ENCODE measurements around the gene NFXL1.

DNA sequence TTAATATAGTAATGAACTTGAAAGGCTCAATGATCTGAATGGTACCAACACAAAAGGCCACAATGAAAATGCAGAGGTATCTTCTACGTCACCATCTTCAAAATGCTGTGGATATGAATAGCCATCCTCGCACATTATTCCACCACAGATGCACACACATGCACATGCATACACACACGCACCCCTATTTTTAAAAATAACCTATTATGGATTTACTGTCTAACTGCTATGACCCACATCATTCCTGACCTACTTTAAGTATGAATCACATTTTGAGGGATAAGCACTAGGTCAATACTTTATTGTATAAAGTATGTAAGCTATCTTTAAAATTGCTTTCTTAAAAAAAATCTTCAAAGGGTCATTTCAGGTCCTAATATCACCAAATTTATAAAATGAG, 52.1 kb downstream of the NFXL1 start:
- TF ChIP-seq GATA2 (IDR thresholded peaks at IDR 0.05; ENCODE audit: low read depth, low read length) (no peak), GATA3 (IDR thresholded peaks at IDR 0.05; ENCODE audit: low read depth, low read length) (no peak)
